H1 (cell line): ENCODE data around the gene PPP1CC.

Source experiments
- CHD2 ChIP-seq: IDR thresholded peaks from 2 replicates; pipeline ENCODE4 v1.6.1; 2012; ENCODE audit warnings: low read length, improper control_type of control experiment
- CTCF ChIP-seq, 3 experiments: IDR thresholded peaks; 1 replicate in 2 of 3; 2 replicates in 1 of 3; pipeline versions ENCODE4 v1.5.1 to v1.6.1; 2011; ENCODE audit warnings: low read length in 3 of 3, mild to moderate bottlenecking in 3 of 3, inconsistent platforms in 2 of 3, low read depth in 1 of 3, moderate library complexity in 1 of 3; ENCODE audit not compliant: insufficient read depth in 1 of 3; ENCODE audit errors: control extremely low read depth in 1 of 3
- EZH2 ChIP-seq: fragments of 200-600 bp; sonication (generic); IDR thresholded peaks from 2 replicates; pipeline ENCODE4 v1.7.1; 2012; ENCODE audit warnings: low read depth, mild to moderate bottlenecking, moderate library complexity, low read length, inconsistent platforms; ENCODE audit not compliant: severe bottlenecking
- MAX ChIP-seq: IDR thresholded peaks from 2 replicates; pipeline ENCODE4 v1.6.1; 2012; ENCODE audit warnings: inconsistent platforms

GRCh38 chr12:110721570-110721969 is 21.1 kb downstream of the PPP1CC start:
- TF ChIP-seq EZH2: no peak
- no peak for TF ChIP-seq MAX
- no peak for TF ChIP-seq CTCF (IDR thresholded peaks at IDR 0.05; ENCODE audit: control extremely low read depth in 1 of 3, insufficient read depth in 1 of 3, low read depth in 1 of 3, low read length in 3 of 3)
- no peak for TF ChIP-seq CHD2
